Measurements from ENCODE around the gene C11orf16. TPM values are rescaled to one million over a fixed set of nuclear protein-coding genes. Genes with fewer than 3 reads are reported as not detected.

Gene C11orf16
- total RNA-seq, 1 experiment from 2014 or later: not detected

DNA sequence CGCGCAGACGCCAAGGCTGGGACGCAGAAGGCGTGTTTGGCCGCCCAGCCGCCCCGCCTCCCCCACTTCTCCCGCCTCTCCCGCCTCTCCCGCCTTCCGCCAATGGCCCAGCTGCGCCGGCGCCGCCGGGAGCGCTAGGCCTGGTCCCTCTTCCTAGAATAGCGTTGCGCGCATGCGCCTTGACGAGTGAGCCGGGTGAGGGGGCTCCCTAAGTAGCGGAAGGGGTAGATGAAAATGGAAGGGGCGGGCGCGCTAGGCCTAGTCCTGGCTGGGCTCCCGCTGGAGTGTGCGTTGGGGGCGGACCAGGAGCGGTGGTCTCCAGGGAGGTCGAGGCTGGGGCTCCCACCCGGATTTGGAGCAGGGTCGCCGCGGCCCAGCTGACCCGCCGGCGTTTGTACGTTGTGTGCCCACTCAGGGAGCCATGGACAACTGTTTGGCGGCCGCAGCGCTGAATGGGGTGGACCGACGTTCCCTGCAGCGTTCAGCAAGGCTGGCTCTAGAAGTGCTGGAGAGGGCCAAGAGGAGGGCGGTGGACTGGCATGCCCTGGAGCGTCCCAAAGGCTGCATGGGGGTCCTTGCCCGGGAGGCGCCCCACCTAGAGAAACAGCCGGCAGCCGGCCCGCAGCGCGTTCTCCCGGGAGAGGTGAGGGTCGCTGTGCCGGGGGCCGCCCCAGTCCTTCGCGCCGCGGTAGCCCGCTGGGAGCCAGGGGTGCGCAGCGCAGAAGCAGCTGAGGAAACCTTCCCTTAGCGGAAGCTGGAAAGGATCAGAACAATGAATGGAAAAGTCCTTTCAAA, 21.5 kb downstream of the C11orf16 start, which contains the start of gene AKIP1:
AKIP1 (plus strand) TSS at position 161 of the 795 bp plus-strand sequence; CDS start at position 422, 261 bp downstream.
- ATAC-seq (peak; percentile 95), DNase-seq (ENCODE audit: low read depth, low spot score) (peak; percentile 83)
- peak within 1 kb of the TSS; percentile 86 to 91 for H3K4me3 ChIP-seq (replicated peaks in 1 of 2; ENCODE audit: low read depth in 1 of 2, low read length in 2 of 2)
- peaks cover 0 to under 1% of the 10 kb centered on the region in 2 experiments; a peak in 1 of 4 replicates for H3K36me3 ChIP-seq (ENCODE audit: control insufficient read depth in 1 of 2, insufficient read depth in 2 of 2, low read length in 2 of 2)
- H2AFZ ChIP-seq (ENCODE audit: low read depth, low read length, poor library complexity, severe bottlenecking): peak within 1 kb of the TSS; percentile 40
- no TSS peak for BruUV-seq (replicated peaks)
- peak within 1 kb of the TSS; percentile 76 for H3K9ac ChIP-seq (ENCODE audit: low read length)
- ChIA-PET CTCF (interaction anchor here (1.0 to 2.5 kb wide), 3 partner anchors 48 to 595 kb away, joined by 3 to 15 read pairs (median 5); no protein-coding TSS in a partner anchor), RAD21 (ENCODE audit: low non-redundant PET in 1 of 2, low total read pairs in 2 of 2, uncharacterized antibody in 2 of 2, unreplicated experiment in 2 of 2) (no interaction called here), POLR2A (interaction anchor here (0.6 to 1.5 kb wide), 4 partner anchors 24 to 1455 kb away, joined by 3 to 6 read pairs (median 4); partner anchors contain the start of gene TRIM66)
- H3K4me1 ChIP-seq (ENCODE audit: control insufficient read depth in 1 of 2, insufficient read depth in 2 of 2, low read length in 2 of 2): peaks cover 3 to 14% of the 10 kb centered on the region in 2 experiments
- H3K9me3 ChIP-seq (ENCODE audit: control insufficient read depth in 1 of 2, insufficient read depth in 1 of 2, low read depth in 1 of 2, low read length in 2 of 2): no peaks in the 10 kb centered on the region
- intact Hi-C loops (cut with micrococcal nuclease): loop anchor here (5.0 kb wide), 1 partner anchor 596 kb away; no protein-coding TSS in a partner anchor
- H3K79me2 ChIP-seq (ENCODE audit: insufficient read depth, low read length): no peaks in the 10 kb centered on the region
- H3K9me2 ChIP-seq (ENCODE audit: insufficient read depth): no peaks in the 10 kb centered on the region
- H3K27me3 ChIP-seq (ENCODE audit: insufficient read depth, low read length): no peaks in the 10 kb centered on the region
- H4K20me1 ChIP-seq (ENCODE audit: insufficient read depth): no peaks in the 10 kb centered on the region
- peak within 1 kb of the TSS; percentile 97 for H3K4me2 ChIP-seq (ENCODE audit: low read length)
- H3K27ac ChIP-seq (ENCODE audit: low read depth, low read length): peak within 1 kb of the TSS; percentile 74
- TF ChIP-seq, protein P1, sequence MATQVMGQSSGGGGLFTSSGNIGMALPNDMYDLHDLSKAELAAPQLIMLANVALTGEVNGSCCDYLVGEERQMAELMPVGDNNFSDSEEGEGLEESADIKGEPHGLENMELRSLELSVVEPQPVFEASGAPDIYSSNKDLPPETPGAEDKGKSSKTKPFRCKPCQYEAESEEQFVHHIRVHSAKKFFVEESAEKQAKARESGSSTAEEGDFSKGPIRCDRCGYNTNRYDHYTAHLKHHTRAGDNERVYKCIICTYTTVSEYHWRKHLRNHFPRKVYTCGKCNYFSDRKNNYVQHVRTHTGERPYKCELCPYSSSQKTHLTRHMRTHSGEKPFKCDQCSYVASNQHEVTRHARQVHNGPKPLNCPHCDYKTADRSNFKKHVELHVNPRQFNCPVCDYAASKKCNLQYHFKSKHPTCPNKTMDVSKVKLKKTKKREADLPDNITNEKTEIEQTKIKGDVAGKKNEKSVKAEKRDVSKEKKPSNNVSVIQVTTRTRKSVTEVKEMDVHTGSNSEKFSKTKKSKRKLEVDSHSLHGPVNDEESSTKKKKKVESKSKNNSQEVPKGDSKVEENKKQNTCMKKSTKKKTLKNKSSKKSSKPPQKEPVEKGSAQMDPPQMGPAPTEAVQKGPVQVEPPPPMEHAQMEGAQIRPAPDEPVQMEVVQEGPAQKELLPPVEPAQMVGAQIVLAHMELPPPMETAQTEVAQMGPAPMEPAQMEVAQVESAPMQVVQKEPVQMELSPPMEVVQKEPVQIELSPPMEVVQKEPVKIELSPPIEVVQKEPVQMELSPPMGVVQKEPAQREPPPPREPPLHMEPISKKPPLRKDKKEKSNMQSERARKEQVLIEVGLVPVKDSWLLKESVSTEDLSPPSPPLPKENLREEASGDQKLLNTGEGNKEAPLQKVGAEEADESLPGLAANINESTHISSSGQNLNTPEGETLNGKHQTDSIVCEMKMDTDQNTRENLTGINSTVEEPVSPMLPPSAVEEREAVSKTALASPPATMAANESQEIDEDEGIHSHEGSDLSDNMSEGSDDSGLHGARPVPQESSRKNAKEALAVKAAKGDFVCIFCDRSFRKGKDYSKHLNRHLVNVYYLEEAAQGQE (IDR thresholded peaks at IDR 0.05; ENCODE audit: low read depth): no peak
- TF ChIP-seq CBX3 (IDR thresholded peaks at IDR 0.05; ENCODE audit: low read depth) (no peak), FOSL1 (IDR thresholded peaks at IDR 0.05; ENCODE audit: low read depth) (no peak), EGR1 (IDR thresholded peaks at IDR 0.05; ENCODE audit: low read depth) (no peak), POLR2A (IDR thresholded peaks at IDR 0.05; ENCODE audit: borderline replicate concordance, extremely low read depth, insufficient read depth, insufficient read length) (peak; percentile 30), EZH2 (IDR thresholded peaks at IDR 0.05) (no peak), POLR2AphosphoS5 (IDR thresholded peaks at IDR 0.05; ENCODE audit: low read depth, low read length) (peak; percentile 76; the same call in 1 of the 2 replicates), SIN3A (IDR thresholded peaks at IDR 0.05; ENCODE audit: low read depth) (peak; percentile 70), TCF7L2 (IDR thresholded peaks at IDR 0.05; ENCODE audit: borderline replicate concordance, extremely low read depth, insufficient read depth, insufficient read length) (no peak), JUND (IDR thresholded peaks at IDR 0.05) (no peak), SP1 (IDR thresholded peaks at IDR 0.05; ENCODE audit: low read depth) (no peak), ZNF274 (IDR thresholded peaks at IDR 0.05; ENCODE audit: low read depth, low read length) (no peak), ELF1 (IDR thresholded peaks at IDR 0.05; ENCODE audit: borderline replicate concordance, low read depth) (no peak; the same call in 1 of the 2 replicates), EZH2phosphoT487 (IDR thresholded peaks at IDR 0.05; ENCODE audit: borderline replicate concordance) (no peak), SRF (IDR thresholded peaks at IDR 0.05; ENCODE audit: low read depth) (no peak), YY1 (IDR thresholded peaks at IDR 0.05; ENCODE audit: extremely low read depth, insufficient replicate concordance, low read depth, low read length) (no peak), ZFX (IDR thresholded peaks at IDR 0.05) (peak; percentile 85), CEBPB (IDR thresholded peaks at IDR 0.05; ENCODE audit: low read depth) (no peak)
- TF ChIP-seq, protein P2, sequence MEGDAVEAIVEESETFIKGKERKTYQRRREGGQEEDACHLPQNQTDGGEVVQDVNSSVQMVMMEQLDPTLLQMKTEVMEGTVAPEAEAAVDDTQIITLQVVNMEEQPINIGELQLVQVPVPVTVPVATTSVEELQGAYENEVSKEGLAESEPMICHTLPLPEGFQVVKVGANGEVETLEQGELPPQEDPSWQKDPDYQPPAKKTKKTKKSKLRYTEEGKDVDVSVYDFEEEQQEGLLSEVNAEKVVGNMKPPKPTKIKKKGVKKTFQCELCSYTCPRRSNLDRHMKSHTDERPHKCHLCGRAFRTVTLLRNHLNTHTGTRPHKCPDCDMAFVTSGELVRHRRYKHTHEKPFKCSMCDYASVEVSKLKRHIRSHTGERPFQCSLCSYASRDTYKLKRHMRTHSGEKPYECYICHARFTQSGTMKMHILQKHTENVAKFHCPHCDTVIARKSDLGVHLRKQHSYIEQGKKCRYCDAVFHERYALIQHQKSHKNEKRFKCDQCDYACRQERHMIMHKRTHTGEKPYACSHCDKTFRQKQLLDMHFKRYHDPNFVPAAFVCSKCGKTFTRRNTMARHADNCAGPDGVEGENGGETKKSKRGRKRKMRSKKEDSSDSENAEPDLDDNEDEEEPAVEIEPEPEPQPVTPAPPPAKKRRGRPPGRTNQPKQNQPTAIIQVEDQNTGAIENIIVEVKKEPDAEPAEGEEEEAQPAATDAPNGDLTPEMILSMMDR (IDR thresholded peaks at IDR 0.05 in 2 of 3, conservative IDR thresholded peaks at IDR 0.05 in 1 of 3; ENCODE audit: borderline replicate concordance in 1 of 3, insufficient read depth in 1 of 3, low read depth in 2 of 3, low read length in 2 of 3): no peak
- TF ChIP-seq, protein P3, sequence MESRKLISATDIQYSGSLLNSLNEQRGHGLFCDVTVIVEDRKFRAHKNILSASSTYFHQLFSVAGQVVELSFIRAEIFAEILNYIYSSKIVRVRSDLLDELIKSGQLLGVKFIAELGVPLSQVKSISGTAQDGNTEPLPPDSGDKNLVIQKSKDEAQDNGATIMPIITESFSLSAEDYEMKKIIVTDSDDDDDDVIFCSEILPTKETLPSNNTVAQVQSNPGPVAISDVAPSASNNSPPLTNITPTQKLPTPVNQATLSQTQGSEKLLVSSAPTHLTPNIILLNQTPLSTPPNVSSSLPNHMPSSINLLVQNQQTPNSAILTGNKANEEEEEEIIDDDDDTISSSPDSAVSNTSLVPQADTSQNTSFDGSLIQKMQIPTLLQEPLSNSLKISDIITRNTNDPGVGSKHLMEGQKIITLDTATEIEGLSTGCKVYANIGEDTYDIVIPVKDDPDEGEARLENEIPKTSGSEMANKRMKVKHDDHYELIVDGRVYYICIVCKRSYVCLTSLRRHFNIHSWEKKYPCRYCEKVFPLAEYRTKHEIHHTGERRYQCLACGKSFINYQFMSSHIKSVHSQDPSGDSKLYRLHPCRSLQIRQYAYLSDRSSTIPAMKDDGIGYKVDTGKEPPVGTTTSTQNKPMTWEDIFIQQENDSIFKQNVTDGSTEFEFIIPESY (IDR thresholded peaks at IDR 0.05; ENCODE audit: extremely low read depth, insufficient replicate concordance, low read length): no peak
